Measurements from ENCODE around the gene PAX2.

The PAX2 gene

GRCh38 chr10:100826983-100827818, 81.8 kb downstream of the PAX2 start:
- intact Hi-C loops (cut with DNase I), result no loop called here
- DNase-seq, result peak in 6 of 42 donors; percentile 13 to 45 (median 24)

DNA sequence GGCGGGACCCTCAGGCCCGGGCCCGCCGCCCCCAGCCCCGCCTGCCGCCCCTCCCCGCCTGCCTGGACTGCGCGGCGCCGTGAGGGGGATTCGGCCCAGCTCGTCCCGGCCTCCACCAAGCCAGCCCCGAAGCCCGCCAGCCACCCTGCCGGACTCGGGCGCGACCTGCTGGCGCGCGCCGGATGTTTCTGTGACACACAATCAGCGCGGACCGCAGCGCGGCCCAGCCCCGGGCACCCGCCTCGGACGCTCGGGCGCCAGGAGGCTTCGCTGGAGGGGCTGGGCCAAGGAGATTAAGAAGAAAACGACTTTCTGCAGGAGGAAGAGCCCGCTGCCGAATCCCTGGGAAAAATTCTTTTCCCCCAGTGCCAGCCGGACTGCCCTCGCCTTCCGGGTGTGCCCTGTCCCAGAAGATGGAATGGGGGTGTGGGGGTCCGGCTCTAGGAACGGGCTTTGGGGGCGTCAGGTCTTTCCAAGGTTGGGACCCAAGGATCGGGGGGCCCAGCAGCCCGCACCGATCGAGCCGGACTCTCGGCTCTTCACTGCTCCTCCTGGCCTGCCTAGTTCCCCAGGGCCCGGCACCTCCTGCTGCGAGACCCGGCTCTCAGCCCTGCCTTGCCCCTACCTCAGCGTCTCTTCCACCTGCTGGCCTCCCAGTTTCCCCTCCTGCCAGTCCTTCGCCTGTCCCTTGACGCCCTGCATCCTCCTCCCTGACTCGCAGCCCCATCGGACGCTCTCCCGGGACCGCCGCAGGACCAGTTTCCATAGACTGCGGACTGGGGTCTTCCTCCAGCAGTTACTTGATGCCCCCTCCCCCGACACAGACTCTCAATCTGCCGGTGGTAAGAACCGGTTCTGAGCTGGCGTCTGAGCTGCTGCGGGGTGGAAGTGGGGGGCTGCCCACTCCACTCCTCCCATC, 82.7 kb downstream of the PAX2 start:
- intact Hi-C loops (cut with DNase I), result no loop called here
- peak in 6 of 42 donors; percentile 7 to 54 (median 33) for DNase-seq

DNA sequence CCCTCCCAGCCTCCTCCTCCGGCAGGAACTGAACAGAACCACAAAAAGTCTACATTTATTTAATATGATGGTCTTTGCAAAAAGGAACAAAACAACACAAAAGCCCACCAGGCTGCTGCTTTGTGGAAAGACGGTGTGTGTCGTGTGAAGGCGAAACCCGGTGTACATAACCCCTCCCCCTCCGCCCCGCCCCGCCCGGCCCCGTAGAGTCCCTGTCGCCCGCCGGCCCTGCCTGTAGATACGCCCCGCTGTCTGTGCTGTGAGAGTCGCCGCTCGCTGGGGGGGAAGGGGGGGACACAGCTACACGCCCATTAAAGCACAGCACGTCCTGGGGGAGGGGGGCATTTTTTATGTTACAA, 83.3 kb downstream of the PAX2 start:
- intact Hi-C loops (cut with DNase I), result no loop called here
- DNase-seq, result no peak

DNA sequence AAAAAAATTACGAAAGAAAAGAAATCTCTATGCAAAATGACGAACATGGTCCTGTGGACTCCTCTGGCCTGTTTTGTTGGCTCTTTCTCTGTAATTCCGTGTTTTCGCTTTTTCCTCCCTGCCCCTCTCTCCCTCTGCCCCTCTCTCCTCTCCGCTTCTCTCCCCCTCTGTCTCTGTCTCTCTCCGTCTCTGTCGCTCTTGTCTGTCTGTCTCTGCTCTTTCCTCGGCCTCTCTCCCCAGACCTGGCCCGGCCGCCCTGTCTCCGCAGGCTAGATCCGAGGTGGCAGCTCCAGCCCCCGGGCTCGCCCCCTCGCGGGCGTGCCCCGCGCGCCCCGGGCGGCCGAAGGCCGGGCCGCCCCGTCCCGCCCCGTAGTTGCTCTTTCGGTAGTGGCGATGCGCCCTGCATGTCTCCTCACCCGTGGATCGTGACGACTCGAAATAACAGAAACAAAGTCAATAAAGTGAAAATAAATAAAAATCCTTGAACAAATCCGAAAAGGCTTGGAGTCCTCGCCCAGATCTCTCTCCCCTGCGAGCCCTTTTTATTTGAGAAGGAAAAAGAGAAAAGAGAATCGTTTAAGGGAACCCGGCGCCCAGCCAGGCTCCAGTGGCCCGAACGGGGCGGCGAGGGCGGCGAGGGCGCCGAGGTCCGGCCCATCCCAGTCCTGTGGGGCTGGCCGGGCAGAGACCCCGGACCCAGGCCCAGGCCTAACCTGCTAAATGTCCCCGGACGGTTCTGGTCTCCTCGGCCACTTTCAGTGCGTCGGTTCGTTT, 83.9 kb downstream of the PAX2 start:
- intact Hi-C loops (cut with DNase I), result no loop called here

DNA sequence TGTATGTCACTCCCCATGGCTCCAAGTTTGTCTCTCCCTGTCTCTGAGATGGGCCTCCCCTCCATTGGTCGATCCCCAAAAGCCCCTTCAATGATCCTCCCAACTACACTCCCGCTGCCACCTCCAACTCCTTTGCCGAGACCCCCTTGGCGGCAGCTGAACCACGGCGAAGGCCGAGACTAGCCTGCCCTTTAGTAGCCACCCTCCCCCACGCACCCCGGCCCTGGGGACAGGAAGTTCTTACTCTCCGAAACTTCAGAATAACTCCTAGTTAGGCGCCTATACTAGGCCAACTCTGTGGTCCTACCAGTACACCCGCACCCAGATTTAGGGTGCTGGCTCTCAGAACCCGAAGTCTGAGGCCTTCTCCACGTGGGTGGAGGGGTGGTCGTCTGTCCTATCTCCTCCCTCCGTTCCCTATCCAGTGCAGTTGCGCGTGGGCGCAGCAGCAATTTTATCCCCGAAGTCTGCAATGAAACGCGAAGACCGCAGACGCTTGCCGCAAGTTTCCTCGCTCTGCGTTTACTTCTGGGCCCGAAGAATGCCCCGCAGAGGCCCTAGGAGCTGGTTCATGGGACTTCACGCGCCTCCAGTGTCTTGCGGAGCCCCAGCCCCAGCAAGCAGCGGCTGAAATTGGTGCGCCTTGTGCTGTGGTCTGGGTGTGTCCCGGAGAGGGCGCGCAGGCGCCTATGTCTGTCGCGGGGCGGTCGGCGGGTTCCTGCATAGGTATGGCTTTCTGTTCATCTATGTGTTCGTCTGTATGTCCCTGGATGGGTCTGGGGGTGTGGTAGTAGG, 84.7 kb downstream of the PAX2 start:
- intact Hi-C loops (cut with DNase I), result no loop called here
- no peak for DNase-seq

More for the DNA sequence above, 83.9 kb downstream of the PAX2 start:
- no peak for DNase-seq

- intact Hi-C loops (cut with DNase I), result no loop called here
- no peak for DNase-seq
Observed at GRCh38 chr10:100830728-100831111, 85.3 kb downstream of the PAX2 start.

GRCh38 chr10:100831742-100832141, 86.4 kb downstream of the PAX2 start:
- no peak for DNase-seq
- intact Hi-C loops (cut with DNase I), result no loop called here

DNA sequence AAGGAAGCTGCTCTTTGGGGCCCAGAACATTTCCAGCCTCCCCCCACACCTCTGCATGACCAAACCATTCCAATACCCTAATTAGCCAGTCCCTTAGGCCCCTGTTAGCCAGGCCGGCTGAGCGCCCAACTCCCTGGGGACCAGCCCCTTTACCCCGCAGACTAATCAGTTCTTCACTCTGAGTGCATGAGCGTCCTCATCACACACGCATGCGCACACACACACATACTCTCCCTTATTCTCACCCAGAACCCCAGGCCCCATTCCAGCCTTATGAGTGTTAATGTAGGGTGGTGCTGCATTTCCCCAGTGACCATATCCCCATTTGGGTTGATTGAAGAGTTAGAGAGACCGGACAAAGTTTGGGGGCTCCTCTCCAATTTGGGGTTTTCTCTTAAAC, 90.4 kb downstream of the PAX2 start:
- intact Hi-C loops (cut with DNase I), result no loop called here
- DNase-seq, result no peak

- intact Hi-C loops (cut with DNase I), result no loop called here
- no peak for DNase-seq
Observed at GRCh38 chr10:100836891-100837290, 91.5 kb downstream of the PAX2 start.

- intact Hi-C loops (cut with DNase I), result no loop called here
Observed at GRCh38 chr10:100837300-100837699, 91.9 kb downstream of the PAX2 start.

DNA sequence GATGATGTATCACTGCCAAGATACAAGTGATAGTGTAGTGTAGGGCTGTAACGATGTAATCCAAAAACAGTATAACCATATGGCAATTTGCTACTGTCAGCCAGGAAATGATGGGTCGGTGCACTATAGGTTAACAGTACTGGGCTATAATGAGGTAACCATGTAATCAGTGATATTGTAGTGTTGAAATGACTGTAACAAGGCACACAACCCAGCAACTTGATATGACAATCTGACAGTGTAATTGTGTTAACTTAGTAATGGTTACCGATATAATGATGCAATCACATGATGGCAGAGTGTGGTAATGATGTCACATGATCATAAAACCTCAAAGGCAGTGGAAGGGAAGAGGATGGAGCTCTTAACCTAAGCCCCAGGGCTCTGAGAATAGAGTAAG, 93.6 kb downstream of the PAX2 start:
- intact Hi-C loops (cut with DNase I), result no loop called here
- DNase-seq, result no peak

More at GRCh38 chr10:100837300-100837699, 91.9 kb downstream of the PAX2 start:
- no peak for DNase-seq

DNA sequence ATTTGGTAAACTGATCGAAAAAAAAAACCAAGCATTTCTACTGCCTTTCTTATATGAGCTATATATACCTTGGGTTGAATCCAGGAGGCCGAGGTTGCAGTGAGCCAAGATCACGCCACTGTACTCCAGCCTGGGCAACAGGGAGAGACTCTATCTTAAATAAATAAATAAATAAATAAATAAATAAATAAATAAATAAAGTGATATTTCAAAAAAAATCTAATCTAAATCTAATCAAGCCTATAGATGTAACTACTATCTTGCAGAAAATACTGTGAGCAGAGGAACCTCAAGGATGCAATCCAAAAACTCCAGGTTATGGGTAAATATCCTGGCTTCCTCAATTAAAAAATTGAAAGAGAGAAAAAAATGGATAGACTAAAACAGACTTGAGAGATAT, 96.1 kb downstream of the PAX2 start:
- no peak for DNase-seq
- intact Hi-C loops (cut with DNase I), result no loop called here

- intact Hi-C loops (cut with DNase I), result no loop called here
- peak in 7 of 42 donors; percentile 11 to 54 (median 30) for DNase-seq
Observed at GRCh38 chr10:100847440-100847839, 102.1 kb downstream of the PAX2 start.

- intact Hi-C loops (cut with DNase I), result no loop called here
- no peak for DNase-seq
Observed at GRCh38 chr10:100848770-100849169, 103.4 kb downstream of the PAX2 start.

DNA sequence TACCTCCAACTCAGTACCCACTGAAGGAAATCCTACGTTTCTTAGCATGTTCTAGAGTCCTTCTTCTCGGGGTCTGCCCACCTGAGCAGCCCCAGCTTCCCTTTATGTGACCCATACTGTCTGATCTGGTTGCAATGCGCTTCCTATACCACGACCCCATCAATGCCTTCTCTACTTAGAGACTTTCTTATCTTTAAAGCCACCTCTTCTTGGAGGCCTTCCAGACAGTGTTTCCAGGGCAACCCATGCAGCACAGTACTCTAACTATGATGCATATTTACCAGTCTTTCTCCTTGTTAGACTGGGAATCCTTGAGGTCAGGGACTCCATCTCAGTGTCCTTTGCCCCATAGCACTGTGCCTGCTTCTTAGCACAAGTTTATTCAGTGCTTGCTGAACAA, 112.9 kb downstream of the PAX2 start:
- peak in 8 of 42 donors; percentile 20 to 51 (median 24) for DNase-seq
- intact Hi-C loops (cut with DNase I), result no loop called here

DNA sequence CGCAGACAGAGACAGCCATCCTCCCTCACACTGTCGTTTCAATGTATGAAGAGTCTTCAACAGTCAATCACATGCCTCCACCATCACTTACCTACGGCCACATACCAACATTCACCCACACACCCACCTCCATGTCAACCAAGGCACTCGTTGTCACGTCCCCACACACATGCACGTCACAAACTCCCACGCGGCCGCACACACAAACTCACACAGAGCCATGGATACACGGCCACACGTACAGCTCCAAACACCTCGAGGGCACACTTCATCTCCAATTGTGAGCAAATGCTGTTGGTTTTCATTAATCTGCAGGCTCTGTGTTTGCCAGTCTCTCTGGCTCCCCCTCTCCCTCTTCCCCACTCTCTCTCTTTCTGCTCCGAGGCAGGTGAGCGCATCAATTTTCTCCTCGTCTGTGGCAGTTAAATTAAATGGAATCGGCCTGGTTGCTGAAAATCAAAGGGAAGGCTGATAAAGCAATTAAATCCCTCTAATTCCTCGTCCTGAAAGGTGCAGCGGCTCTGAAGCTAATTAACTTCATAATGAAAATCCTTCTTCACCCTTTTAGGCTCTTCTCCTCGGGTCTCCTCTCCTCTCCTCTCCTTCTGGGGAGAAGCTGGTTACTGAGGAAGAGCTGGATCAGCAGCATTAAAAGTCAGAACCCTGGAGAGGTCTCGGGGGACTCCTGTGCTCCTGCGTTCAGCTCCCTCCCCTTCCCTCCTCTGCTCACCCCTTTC, 113.5 kb downstream of the PAX2 start:
- DNase-seq, result peak; percentile 17 to 83 (median 54)
- intact Hi-C loops (cut with DNase I), result no loop called here

- no peak for DNase-seq
- intact Hi-C loops (cut with DNase I), result no loop called here
Observed at GRCh38 chr10:100859484-100859763, 114.0 kb downstream of the PAX2 start.

DNA sequence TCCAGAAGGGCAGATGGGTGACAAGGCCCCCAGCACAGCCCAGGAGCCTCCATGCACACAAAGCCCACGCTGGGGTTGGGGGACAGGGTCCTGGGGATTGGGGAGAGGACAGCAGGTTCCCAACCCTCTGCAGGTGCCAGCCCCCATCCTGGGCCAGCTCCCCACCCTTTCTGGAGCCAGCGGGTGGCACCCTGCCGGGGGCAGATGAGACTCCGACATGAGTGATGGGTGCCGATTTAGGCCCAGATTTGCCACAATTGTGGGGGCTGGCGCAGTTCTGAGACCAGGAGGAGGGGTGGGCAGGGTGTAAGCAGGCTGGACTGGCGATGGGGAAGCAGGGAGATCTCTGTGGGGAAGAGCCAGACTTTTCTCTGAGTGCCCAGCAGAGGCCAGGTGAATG, 118.1 kb downstream of the PAX2 start:
- DNase-seq, result peak in 1 of 42 donors; percentile 31
- intact Hi-C loops (cut with DNase I), result no loop called here

Measured in head of caudate nucleus (tissue), 42 donors.